Posterior cingulate gyrus (tissue), 11 donors: ENCODE measurements around the gene TRIM66.

Source experiments
- DNase-seq, 10 donors: peaks; one replicate each; pipeline versions ENCODE4 v3.0.0 to v3.0.0-alpha.2; 2020 to 2021; ENCODE audit warnings: mixed read lengths in 3 of 10
- intact Hi-C: fragments of 100-400 bp; cut with DNase I; formaldehyde crosslinking; loops from one replicate; pipeline ENCODE4 v1.15.1; 2023

Gene TRIM66

GRCh38 chr11:8717876-8718753 lies 35.6 kb upstream of the TRIM66 start:
- intact Hi-C loops = no loop called here
- peak in 1 of 10 donors; percentile 60 for DNase-seq

DNA sequence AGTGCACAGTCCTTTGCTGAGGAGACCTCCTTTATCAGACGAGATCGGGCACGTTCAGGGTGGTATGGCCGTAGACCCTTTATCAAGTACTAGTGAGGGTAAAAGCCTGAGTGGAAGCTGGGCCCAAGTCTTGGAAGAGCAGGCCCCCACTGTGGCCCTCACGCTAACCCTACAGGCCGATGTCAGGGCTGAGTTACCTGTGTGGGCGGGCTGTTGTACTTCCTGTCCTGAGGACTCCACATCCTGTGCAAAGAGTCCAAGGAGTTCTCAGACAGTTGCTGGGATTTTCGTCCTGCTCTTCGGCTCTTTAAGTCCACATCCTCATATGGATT lies 35.0 kb upstream of the TRIM66 start:
- DNase-seq = peak in 2 of 10 donors; percentile 11 to 32
- intact Hi-C loops = no loop called here

GRCh38 chr11:8715501-8715900 lies 33.0 kb upstream of the TRIM66 start:
- DNase-seq = peak in 3 of 10 donors; percentile 58 to 83 (median 78)
- intact Hi-C loops = no loop called here

GRCh38 chr11:8714622-8715225 lies 32.3 kb upstream of the TRIM66 start:
- peak in 2 of 10 donors; percentile 10 to 13 for DNase-seq
- intact Hi-C loops = no loop called here

GRCh38 chr11:8713760-8714454 lies 31.4 kb upstream of the TRIM66 start:
- intact Hi-C loops = no loop called here
- peak in 2 of 10 donors; percentile 1 to 32 for DNase-seq

DNA sequence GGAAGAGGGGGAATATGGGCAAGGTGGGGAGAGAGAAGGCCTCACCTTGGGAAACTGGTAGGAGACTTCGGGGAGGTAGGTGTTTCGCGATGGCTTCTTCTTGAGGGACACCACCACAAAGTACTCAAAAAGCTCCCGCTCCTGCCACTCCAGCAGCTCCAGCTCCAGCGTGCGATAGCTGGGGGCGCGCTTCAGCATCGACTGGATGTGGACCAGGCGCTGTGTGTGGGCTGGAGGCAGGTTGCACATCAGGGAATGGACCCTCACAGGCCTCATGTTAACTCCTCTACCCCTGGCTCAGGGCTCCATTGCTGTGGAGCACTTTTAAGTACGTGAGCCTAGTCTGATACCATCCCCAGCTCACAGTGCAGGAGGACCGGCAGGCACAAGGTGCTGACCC lies 30.0 kb upstream of the TRIM66 start:
- DNase-seq = peak in 2 of 10 donors; percentile 59 to 81
- intact Hi-C loops = no loop called here

GRCh38 chr11:8711895-8712442 lies 29.5 kb upstream of the TRIM66 start:
- peak in 3 of 10 donors; percentile 53 to 85 (median 69) for DNase-seq
- intact Hi-C loops = no loop called here

DNA sequence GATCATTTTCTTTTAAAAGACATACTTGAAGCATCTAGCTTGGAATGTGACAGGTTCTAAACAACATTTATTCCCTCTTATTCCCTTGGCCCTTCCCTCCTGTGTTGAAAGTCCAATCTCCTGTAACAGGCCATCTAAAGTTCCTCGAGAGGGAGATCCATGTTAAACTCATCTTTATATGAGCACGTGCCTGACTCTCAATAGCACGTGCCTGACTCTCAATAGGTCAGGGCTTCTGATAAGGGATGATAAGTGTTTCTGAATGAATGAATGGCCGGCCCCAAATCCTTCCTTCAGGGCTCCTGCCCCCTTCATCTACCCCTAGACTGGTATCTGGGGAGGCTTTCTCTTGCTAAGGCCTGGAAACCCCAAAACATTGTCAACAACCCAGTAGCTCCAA lies 27.3 kb upstream of the TRIM66 start:
- DNase-seq = peak in 2 of 10 donors; percentile 1 to 29
- intact Hi-C loops = no loop called here

DNA sequence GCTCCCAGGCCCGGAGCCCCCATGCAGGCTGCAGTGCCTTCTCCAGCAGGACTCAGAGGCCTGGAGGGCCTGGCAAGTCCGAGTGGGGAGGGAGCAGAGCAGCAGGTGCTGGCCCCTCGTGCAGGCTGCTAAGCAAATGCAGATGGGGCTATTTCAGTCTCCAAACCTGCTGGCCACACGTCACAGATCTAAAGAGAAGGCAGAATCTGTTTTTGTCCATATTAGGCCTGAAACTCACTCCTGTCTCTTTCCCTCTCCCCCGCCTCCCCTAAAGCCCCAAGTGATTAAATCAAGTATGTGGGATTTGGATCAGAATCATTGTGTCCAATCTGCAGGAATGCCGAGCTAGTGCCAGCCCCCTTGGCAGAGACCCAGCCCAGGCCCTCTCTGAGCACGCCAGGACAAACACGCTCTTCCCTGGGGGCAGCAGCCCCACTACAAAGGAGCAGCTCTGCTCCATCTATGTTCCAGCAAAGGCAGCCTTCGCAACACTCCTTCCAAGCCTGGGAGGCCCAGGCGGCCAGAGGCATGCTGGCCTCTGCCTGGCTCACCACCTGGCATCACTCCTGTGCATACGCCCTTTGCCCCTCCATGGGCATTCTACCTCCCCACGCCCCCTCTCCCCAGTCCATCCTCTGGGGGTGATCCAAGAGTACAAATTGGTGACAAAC lies 26.7 kb upstream of the TRIM66 start:
- peak in 5 of 10 donors; percentile 38 to 89 (median 39) for DNase-seq
- intact Hi-C loops = no loop called here

DNA sequence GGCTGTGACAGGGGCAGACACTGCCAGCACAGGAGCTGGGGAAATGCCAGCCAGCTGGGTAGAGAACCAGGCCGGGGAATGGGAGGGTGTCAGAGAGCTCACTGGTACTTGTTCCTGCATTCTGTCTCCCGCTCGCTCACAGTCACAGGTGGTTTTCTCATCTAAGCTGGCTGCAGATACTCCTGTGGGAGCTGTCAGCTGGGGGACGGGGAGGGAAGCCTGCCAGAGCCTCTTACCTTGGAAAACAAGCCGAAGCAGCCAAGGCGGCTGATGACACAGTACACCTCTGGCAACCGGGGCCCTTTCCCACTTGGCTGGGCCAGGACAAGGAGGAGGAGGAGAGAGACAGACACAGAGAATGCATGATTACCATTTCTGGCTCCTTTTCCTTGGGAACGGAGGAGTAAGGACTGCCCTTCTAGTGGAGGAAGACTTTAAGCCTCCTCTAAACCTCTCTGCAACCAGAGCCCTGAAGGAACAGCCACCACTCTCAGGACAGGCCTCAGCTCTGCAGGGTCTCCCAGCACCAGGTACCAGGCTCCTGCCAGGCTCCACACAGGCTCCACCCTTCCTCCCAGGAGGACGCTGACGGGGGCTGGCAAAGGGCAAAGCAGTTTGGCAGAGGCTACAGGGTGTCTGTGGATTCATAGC lies 25.2 kb upstream of the TRIM66 start:
- intact Hi-C loops = no loop called here

DNA sequence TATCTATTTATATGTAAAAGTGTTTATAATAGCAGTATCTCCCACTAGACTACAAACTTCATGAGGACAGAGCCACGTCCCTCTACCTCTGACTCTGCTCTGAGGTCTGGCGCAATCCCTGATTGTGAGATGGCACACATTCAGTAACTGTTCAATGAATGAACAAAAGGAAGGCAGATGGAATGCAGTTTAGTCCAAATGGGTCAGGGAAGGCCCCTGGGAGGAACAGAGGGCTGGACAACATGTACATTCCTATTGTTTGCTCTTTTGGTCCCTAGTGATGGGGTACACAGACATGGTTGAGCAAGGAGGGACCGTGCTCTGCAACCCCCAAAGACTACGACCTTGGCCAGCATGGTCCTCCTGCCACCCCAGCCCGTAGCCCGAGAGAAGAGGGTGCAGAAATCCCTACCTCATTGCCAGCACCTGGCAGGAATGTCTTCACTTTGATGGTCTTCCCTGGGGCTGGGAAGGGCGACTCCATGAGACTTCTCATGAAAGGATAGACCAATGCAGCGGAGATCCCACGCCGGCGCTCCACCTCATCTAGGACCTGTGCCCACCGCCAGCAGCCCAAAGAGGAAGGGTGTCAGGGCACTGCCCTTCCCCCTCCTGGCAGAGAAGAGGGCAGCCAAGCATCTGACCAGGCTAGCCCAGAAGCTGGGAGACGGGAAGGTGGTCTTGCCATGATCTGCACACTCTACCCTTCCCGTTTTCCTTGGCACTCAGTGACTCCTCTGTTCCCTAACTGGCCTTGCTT lies 24.4 kb upstream of the TRIM66 start:
- intact Hi-C loops = no loop called here
- DNase-seq = peak in 3 of 10 donors; percentile 29 to 52 (median 50)

More for the DNA sequence above, 25.2 kb upstream of the TRIM66 start:
- peak in 8 of 10 donors; percentile 50 to 96 (median 74) for DNase-seq

GRCh38 chr11:8705146-8705545 lies 22.7 kb upstream of the TRIM66 start:
- intact Hi-C loops = no loop called here
- peak in 3 of 10 donors; percentile 32 to 66 (median 58) for DNase-seq

DNA sequence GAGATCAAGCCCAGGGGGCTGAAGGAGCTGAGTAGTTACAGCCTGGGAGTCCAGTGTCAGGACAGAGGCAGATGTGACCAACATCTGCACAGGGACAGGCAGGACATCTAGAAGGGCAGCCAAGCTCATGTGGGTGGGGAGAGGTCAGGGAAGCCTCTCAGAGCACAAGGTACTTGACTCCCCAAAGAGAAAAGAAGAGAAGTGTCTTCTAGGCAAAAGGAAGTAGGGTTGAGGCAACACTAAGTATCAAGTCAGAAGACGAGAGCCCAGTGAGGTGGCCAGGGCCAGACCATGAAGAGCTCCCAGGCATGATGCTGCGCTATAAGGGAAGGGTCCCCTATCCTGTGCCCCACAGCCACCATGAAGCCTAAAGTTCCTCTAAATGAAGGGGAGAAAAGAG lies 21.7 kb upstream of the TRIM66 start:
- no peak for DNase-seq
- intact Hi-C loops = no loop called here

- intact Hi-C loops = no loop called here
- DNase-seq = no peak
Observed at GRCh38 chr11:8702598-8702915, 20.1 kb upstream of the TRIM66 start.

DNA sequence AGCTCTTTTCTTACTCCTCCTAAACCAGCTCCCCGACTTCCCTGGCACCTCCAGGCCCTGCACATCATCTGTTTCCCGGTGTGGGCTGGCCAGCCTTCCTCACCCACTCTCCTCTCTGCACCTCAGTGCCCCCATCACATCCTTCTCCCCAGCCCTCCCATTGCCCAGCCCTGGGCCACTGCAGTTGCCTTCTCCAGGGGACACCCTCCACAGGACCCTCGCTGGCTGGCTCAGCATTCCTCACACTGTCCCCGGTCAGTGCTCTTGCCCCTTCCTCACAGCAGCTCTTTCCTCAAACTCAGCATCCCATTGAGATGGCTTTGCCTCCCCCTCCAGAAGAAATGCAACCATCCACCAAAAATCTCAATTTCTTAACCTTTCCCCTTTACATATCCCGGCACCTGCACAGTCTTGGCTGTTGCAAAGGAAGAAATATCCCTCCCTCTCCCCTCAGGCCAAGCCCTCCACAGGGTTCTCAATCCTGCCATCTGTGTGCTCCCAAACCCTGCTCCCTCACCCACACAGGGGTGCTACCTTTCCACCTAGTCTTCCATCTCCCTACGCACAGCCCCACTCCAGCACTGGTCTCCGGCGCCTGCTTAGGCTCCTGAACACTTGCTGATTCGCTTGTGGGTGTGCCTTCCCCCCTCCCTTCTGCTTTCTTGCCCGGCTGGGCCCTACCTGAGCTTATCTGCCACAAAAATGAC lies 19.6 kb upstream of the TRIM66 start:
- intact Hi-C loops = no loop called here
- peak in 1 of 10 donors; percentile 55 for DNase-seq

DNA sequence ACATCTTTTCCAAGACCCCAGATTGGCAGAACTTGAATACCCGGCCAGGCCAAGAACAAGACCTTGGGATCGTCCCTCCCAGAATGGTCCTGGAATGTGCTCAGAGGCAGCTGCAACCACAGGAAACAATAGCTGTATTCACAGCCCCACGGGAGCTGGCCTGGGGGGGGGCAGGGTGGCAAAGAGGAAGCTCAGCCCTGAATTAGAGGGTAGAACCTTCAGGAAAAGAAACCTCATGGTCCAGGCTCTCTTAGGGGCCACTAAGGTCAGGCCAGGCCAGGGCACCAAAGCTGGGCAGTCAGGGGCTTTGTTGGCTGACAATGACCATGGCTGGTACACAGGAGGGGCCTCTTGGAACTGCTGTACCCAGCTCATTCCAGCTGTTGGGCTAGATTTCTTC lies 17.4 kb upstream of the TRIM66 start:
- peak in 9 of 10 donors; percentile 42 to 94 (median 57) for DNase-seq
- intact Hi-C loops = no loop called here

DNA sequence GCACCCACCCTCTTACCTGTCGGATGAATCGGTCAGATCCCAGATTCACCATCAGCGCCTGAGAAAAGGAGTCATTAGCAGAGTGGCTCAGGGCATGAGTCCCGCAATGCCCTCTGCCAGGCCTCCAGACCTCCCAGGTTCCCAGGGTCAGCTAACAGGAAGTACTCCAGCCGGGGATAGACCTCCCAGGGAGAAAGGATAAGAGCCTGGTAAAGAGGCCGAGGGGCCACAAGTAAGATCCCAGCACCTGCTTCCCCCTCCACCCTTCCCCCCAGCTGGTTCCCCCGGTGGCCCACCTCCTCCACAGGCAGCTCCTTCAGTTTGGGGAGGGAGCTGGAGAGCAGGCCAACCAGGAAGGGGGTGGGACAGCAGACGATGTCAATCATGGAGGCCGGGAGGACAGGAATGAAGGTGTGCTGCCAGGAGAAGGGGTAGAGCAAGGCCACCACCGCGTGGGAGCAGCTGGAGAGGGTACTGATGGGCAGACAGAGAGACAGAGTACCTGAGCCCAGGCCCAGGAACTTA lies 16.5 kb upstream of the TRIM66 start:
- intact Hi-C loops = no loop called here
- peak in 1 of 10 donors; percentile 45 for DNase-seq

GRCh38 chr11:8698379-8698851 lies 15.9 kb upstream of the TRIM66 start:
- intact Hi-C loops = no loop called here
- peak in 1 of 10 donors; percentile 8 for DNase-seq
